Thyroid gland (tissue), 4 donors: ENCODE results near the gene FAM234A.

Source experiments
- POLR2A ChIP-seq, 2 donors: fragments of 450-650 bp; IDR thresholded peaks; one replicate each; pipeline ENCODE4 v1.6.1; 2017; ENCODE audit warnings: antibody characterized with exemption in 2 of 2, mild to moderate bottlenecking in 2 of 2, moderate library complexity in 1 of 2
- TF ChIP-seq, protein P1 (sequence below), 6 experiments: fragments of 200-600 bp in 3 of 6; fragments of 450-650 bp in 3 of 6; sonication (generic) in 3 of 6; IDR thresholded peaks; one replicate each; pipeline ENCODE4 v1.5.1; 2016 to 2019; ENCODE audit warnings: antibody characterized with exemption in 6 of 6, mild to moderate bottlenecking in 2 of 6, inconsistent platforms in 1 of 6, moderate library complexity in 1 of 6

DNA sequence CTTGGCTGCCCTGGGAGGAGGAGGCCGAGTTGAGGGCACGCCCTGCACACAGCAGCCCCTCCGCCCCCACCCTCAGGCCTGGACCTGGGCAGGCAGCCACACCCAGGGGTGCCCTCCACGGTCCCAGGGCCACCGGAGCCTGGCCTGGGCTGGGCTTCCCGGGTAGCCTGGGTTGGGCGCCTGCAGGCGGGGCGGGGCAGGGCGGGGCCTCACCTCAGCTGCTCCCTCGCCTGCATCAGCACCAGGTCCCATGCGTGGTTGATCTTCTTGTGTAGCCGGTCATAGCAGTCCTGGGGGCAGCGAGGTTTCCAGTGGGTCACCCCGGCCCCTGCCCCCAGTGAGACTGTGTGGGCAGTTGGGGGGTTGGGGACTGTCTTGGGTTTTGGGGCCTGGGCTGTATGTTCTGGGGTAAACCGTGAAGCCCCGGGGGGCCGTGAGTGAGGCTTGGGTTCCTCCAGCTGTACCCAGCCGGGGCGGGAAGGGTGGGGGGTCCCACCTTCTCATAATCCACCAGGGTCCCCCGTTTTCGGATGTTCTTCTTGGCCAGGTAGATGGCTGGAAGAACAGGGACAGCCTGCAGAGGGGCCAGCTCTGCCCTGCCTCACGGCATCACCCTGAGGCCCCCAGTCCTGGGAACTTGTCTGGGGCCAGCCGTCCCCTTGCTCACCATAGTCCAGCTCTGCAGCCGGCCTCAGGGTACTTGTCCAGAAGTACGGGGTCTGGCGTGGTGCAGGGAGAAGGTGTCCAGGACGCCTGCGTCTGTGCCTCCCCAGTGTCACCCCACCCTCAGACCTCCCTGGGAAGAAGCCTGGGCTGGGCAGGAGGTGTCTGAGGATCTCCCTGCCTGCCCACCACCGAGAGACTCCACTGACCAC is 39.2 kb downstream of the FAM234A start:
- TF ChIP-seq, protein P1, sequence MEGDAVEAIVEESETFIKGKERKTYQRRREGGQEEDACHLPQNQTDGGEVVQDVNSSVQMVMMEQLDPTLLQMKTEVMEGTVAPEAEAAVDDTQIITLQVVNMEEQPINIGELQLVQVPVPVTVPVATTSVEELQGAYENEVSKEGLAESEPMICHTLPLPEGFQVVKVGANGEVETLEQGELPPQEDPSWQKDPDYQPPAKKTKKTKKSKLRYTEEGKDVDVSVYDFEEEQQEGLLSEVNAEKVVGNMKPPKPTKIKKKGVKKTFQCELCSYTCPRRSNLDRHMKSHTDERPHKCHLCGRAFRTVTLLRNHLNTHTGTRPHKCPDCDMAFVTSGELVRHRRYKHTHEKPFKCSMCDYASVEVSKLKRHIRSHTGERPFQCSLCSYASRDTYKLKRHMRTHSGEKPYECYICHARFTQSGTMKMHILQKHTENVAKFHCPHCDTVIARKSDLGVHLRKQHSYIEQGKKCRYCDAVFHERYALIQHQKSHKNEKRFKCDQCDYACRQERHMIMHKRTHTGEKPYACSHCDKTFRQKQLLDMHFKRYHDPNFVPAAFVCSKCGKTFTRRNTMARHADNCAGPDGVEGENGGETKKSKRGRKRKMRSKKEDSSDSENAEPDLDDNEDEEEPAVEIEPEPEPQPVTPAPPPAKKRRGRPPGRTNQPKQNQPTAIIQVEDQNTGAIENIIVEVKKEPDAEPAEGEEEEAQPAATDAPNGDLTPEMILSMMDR (IDR thresholded peaks at IDR 0.05), result no peak
- TF ChIP-seq POLR2A (IDR thresholded peaks at IDR 0.05), result no peak
